Measurements from ENCODE around the gene BARHL2. TPM values are rescaled to one million over a fixed set of nuclear protein-coding genes. Genes with fewer than 3 reads are reported as not detected.

Gene BARHL2
- total and polyA plus RNA-seq, 10 donors, result not detected

DNA sequence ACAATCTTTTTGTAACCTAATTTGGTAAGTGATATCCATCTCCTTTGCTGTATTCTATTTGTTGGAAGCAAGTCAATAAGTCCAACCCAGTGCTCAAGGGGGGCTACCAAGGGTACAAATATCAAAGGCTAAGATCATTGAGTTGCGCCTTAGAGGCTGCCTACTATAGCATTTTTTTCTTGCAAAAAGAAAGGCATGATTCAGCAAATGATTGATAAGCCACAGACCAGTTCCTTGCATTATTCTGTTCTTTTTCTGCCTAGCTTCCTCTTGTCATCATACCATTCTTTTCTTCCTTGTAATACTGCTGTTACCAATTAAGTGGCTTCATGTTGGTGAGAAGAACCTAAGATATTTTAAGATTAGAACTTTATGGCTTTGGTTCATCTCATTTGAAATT lies 29.8 kb upstream of the BARHL2 start:
- no peaks in the 10 kb centered on the region for H3K36me3 ChIP-seq
- intact Hi-C loops (cut with DNase I; ENCODE audit: low total_unique reads), result no loop called here
- H3K4me3 ChIP-seq, result no peak overlapping the region
- peaks cover 0 to 37% (median 0%) of the 10 kb centered on the region in 7 donors for H3K27me3 ChIP-seq (replicated peaks in 1 of 7)
- 77 to 100% (median 94%) methylated on average over 1 of the region's 1 CpG for WGBS, 5 donors
- no peaks in the 10 kb centered on the region for H3K4me1 ChIP-seq
- DNase-seq, result no peak
- TF ChIP-seq POLR2A (IDR thresholded peaks at IDR 0.05), result no peak
- TF ChIP-seq, protein P1, sequence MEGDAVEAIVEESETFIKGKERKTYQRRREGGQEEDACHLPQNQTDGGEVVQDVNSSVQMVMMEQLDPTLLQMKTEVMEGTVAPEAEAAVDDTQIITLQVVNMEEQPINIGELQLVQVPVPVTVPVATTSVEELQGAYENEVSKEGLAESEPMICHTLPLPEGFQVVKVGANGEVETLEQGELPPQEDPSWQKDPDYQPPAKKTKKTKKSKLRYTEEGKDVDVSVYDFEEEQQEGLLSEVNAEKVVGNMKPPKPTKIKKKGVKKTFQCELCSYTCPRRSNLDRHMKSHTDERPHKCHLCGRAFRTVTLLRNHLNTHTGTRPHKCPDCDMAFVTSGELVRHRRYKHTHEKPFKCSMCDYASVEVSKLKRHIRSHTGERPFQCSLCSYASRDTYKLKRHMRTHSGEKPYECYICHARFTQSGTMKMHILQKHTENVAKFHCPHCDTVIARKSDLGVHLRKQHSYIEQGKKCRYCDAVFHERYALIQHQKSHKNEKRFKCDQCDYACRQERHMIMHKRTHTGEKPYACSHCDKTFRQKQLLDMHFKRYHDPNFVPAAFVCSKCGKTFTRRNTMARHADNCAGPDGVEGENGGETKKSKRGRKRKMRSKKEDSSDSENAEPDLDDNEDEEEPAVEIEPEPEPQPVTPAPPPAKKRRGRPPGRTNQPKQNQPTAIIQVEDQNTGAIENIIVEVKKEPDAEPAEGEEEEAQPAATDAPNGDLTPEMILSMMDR (IDR thresholded peaks at IDR 0.05 in 8 of 11, conservative IDR thresholded peaks at IDR 0.05 in 3 of 11), result no peak
- no peak for TF ChIP-seq POLR2AphosphoS5 (IDR thresholded peaks at IDR 0.05)
- no peak overlapping the region for H3K27ac ChIP-seq
- no peaks in the 10 kb centered on the region for H3K9me3 ChIP-seq

DNA sequence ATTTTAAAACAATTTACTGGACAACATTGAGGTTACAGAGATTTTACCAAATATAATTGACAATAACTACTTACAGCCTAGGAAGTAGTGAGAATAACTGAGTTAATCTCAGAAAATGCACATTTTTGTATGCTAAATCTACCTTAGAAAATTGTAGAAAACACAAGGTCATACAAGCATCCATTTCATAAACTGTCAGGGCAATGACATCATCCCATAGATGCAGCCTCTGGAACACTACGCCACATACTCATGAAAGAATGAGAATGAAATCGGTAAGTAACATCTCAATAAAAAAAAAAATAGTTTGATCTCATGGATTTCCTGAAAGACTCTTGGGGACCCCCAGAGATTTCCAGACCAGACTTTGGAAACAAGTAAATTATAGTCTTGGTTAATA lies 28.9 kb upstream of the BARHL2 start:
- 93 to 99% (median 94%) methylated on average over 2 of the region's 2 CpGs for WGBS, 5 donors
- no peaks in the 10 kb centered on the region for H3K4me1 ChIP-seq
- no peaks in the 10 kb centered on the region for H3K9me3 ChIP-seq
- H3K27me3 ChIP-seq (replicated peaks in 1 of 7), result peaks cover 0 to 38% (median 0%) of the 10 kb centered on the region in 7 donors
- no peaks in the 10 kb centered on the region for H3K36me3 ChIP-seq
- intact Hi-C loops (cut with DNase I; ENCODE audit: low total_unique reads), result no loop called here
- no peak overlapping the region for H3K4me3 ChIP-seq
- TF ChIP-seq, protein P1 (IDR thresholded peaks at IDR 0.05 in 8 of 11, conservative IDR thresholded peaks at IDR 0.05 in 3 of 11), result no peak
- TF ChIP-seq POLR2AphosphoS5 (IDR thresholded peaks at IDR 0.05), result no peak
- TF ChIP-seq POLR2A (IDR thresholded peaks at IDR 0.05), result no peak
- DNase-seq, result no peak
- H3K27ac ChIP-seq, result no peak overlapping the region

DNA sequence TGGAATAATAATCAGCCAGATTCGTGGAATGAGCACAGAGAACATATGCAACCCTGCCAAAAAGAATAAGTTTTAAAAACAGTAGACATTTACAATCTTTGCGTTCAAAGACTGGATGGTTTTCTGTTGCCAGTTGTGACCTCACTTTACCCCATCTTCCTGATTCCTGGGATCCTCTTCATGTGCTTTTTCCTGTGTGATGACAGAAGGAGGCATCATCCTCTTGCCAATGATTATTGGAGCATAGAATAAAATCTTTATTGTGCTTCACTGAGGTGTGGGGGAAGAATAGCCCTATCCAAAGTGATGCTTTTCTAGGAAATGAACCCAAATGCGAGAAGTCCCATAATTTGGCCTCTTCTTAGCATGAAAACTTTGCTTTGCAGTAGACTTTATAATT lies 15.0 kb upstream of the BARHL2 start:
- TF ChIP-seq POLR2AphosphoS5 (IDR thresholded peaks at IDR 0.05), result no peak
- 37 to 53% (median 38%) methylated on average over 3 of the region's 3 CpGs for WGBS, 5 donors
- Histone ChIP-seq H3K27ac (no peak overlapping the region), H3K4me3 (no peak overlapping the region), H3K27me3 (replicated peaks in 1 of 7) (peaks cover 6 to 96% (median 82%) of the 10 kb centered on the region in 7 donors), H3K4me1 (peaks cover 7 to 34% (median 26%) of the 10 kb centered on the region in 6 donors), H3K9me3 (peaks cover 0 to 2% (median 0%) of the 10 kb centered on the region in 8 donors), H3K36me3 (no peaks in the 10 kb centered on the region)
- DNase-seq, result no peak
- intact Hi-C loops (cut with DNase I; ENCODE audit: low total_unique reads), result no loop called here

DNA sequence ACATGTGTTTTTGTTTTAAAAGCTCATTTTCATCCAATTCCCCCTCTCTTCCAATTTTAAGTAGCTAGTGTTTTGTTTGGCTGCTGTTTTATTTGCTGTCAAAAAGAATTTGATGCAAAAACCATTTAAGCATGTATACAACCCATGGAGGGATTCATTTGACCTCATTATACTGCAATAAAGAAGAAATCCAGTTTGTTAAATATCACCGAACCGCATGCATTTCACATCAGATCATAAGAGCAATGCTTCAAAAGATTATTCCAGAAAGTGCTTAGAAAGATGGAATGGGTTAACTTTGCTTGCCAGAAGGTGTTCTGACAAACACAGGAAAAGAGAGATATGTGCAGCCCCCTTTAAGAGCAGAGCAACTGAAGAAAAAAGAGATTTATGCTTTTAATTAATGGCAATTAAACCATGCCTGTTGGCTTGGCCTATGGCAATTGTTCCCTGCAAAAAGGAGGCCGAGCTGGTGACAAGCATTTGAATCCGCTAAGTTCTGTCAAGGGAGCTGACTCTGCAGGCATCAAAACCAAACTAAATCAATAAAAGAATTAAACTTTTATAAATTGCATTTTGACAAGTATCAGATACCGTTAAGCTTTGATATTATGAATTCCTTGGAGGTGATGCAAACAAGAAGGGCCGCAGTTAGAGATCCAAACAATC lies 14.4 kb upstream of the BARHL2 start:
- intact Hi-C loops (cut with DNase I; ENCODE audit: low total_unique reads), result no loop called here
- peaks cover 0 to 8% (median 0%) of the 10 kb centered on the region in 8 donors for H3K9me3 ChIP-seq
- H3K27me3 ChIP-seq (replicated peaks in 1 of 7), result peaks cover 10 to 100% (median 88%) of the 10 kb centered on the region in 7 donors
- H3K4me3 ChIP-seq, result no peak overlapping the region
- DNase-seq, result no peak
- peaks cover 7 to 41% (median 31%) of the 10 kb centered on the region in 6 donors for H3K4me1 ChIP-seq
- H3K36me3 ChIP-seq, result no peaks in the 10 kb centered on the region
- WGBS, 5 donors, result 32 to 49% (median 37%) methylated on average over 6 of the region's 6 CpGs
- H3K27ac ChIP-seq, result no peak overlapping the region
- TF ChIP-seq POLR2AphosphoS5 (IDR thresholded peaks at IDR 0.05) (no peak), POLR2A (IDR thresholded peaks at IDR 0.05) (no peak)
- TF ChIP-seq, protein P1 (IDR thresholded peaks at IDR 0.05 in 8 of 11, conservative IDR thresholded peaks at IDR 0.05 in 3 of 11), result no peak

Measured in spleen (tissue), 11 donors.